Breast epithelium (tissue), 3 donors: Measurements from ENCODE around the gene CATSPER3.

ENCODE experiments used
- POLR2A ChIP-seq: fragments of 450-650 bp; IDR thresholded peaks from one replicate; pipeline ENCODE4 v1.6.1; 2016; ENCODE audit warnings: antibody characterized with exemption, mild to moderate bottlenecking, moderate library complexity
- POLR2AphosphoS5 ChIP-seq, 3 donors: sonication (generic); formaldehyde crosslinking; IDR thresholded peaks; one replicate each; pipeline ENCODE4 v1.6.1; 2017; ENCODE audit warnings: antibody characterized with exemption in 3 of 3
- TF ChIP-seq, protein P1 (sequence below), 3 donors: fragments of 450-650 bp; IDR thresholded peaks; one replicate each; pipeline ENCODE4 v1.5.1; 2016 to 2017; ENCODE audit warnings: antibody characterized with exemption in 3 of 3, mild to moderate bottlenecking in 3 of 3, moderate library complexity in 3 of 3

GRCh38 chr5:135018457-135018856 is 50.8 kb downstream of the CATSPER3 start:
- TF ChIP-seq, protein P1, sequence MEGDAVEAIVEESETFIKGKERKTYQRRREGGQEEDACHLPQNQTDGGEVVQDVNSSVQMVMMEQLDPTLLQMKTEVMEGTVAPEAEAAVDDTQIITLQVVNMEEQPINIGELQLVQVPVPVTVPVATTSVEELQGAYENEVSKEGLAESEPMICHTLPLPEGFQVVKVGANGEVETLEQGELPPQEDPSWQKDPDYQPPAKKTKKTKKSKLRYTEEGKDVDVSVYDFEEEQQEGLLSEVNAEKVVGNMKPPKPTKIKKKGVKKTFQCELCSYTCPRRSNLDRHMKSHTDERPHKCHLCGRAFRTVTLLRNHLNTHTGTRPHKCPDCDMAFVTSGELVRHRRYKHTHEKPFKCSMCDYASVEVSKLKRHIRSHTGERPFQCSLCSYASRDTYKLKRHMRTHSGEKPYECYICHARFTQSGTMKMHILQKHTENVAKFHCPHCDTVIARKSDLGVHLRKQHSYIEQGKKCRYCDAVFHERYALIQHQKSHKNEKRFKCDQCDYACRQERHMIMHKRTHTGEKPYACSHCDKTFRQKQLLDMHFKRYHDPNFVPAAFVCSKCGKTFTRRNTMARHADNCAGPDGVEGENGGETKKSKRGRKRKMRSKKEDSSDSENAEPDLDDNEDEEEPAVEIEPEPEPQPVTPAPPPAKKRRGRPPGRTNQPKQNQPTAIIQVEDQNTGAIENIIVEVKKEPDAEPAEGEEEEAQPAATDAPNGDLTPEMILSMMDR (IDR thresholded peaks at IDR 0.05), result no peak
- TF ChIP-seq POLR2AphosphoS5 (IDR thresholded peaks at IDR 0.05), result no peak
- no peak for TF ChIP-seq POLR2A
